ENCODE measurements around the gene IGLON5.

The IGLON5 gene

DNA sequence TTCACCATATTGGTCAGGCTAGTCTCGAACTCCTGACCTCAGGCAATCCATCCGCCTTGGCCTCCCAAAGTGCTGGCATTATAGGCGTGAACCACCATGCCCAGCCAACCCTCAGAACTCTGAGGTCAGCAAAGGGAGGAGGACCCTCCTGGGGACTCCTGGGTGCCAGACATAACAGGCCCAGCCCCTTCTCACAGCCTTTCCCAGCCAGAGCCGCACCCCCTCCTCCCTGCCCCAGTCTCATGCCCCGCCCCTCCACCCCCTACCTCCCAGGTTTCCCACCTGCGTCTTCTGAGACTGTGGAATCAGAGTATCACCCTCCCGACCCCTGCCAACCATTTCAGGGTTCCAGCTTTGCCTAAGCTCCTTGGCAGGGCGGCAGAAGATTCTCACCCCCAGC is 5.2 kb downstream of the IGLON5 start:
- ChIA-PET POLR2A (no interaction called here), CTCF (no interaction called here)
- TF ChIP-seq L3MBTL2 (conservative IDR thresholded peaks at IDR 0.05) (no peak), FOXA1 (IDR thresholded peaks at IDR 0.05) (no peak), FOXM1 (IDR thresholded peaks at IDR 0.05; ENCODE audit: borderline replicate concordance) (no peak), TARDBP (IDR thresholded peaks at IDR 0.05) (no peak), ZNF384 (IDR thresholded peaks at IDR 0.05) (no peak), NFRKB (IDR thresholded peaks at IDR 0.05) (no peak), SUZ12 (IDR thresholded peaks at IDR 0.05) (no peak), FOXK2 (IDR thresholded peaks at IDR 0.05) (no peak), HDGF (IDR thresholded peaks at IDR 0.05; ENCODE audit: borderline replicate concordance) (no peak), BHLHE40 (IDR thresholded peaks at IDR 0.05; ENCODE audit: borderline replicate concordance) (no peak), SP1 (IDR thresholded peaks at IDR 0.05) (no peak)
- TF ChIP-seq, protein P1, sequence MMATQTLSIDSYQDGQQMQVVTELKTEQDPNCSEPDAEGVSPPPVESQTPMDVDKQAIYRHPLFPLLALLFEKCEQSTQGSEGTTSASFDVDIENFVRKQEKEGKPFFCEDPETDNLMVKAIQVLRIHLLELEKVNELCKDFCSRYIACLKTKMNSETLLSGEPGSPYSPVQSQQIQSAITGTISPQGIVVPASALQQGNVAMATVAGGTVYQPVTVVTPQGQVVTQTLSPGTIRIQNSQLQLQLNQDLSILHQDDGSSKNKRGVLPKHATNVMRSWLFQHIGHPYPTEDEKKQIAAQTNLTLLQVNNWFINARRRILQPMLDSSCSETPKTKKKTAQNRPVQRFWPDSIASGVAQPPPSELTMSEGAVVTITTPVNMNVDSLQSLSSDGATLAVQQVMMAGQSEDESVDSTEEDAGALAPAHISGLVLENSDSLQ (IDR thresholded peaks at IDR 0.05) = no peak
- DNase-seq (ENCODE audit: extremely low spot score) = no peak

DNA sequence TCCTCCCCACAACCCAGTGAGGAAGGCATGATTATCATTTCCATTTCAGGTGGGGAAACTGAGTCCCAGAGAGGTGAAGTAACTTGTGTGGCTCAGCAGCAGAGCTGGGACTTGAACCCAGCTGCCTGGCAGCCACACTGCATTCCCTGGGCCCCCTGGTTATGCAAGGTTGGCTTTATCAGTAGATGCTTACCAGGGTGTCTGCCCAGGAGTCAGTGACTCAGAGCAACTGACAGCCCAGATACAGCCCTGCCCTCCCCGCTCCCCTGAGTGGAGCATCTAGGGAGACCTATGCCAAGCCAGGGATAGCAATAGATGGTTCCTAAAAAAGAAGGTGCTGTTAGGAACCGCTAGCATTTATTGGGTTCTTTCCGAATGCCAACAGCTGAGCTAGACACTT is 5.9 kb downstream of the IGLON5 start:
- POLR2A ChIA-PET = no interaction called here
- no peak for DNase-seq (ENCODE audit: extremely low spot score)
- CTCF ChIA-PET = no interaction called here
- TF ChIP-seq ARNT (IDR thresholded peaks at IDR 0.05) = no peak
- no peak for TF ChIP-seq CTBP1 (IDR thresholded peaks at IDR 0.05; ENCODE audit: borderline replicate concordance)
- no peak for TF ChIP-seq FOXM1 (IDR thresholded peaks at IDR 0.05; ENCODE audit: borderline replicate concordance)
- TF ChIP-seq SUZ12 (IDR thresholded peaks at IDR 0.05) = no peak
- no peak for TF ChIP-seq FOXA1 (IDR thresholded peaks at IDR 0.05)
- TF ChIP-seq NFRKB (IDR thresholded peaks at IDR 0.05) = no peak
- no peak for TF ChIP-seq LEF1 (IDR thresholded peaks at IDR 0.05; ENCODE audit: borderline replicate concordance)
- no peak for TF ChIP-seq BHLHE40 (IDR thresholded peaks at IDR 0.05; ENCODE audit: borderline replicate concordance)
- no peak for TF ChIP-seq TARDBP (IDR thresholded peaks at IDR 0.05)
- no peak for TF ChIP-seq ELF4 (IDR thresholded peaks at IDR 0.05)
- no peak for TF ChIP-seq ZNF384 (IDR thresholded peaks at IDR 0.05)
- TF ChIP-seq, protein P1 (IDR thresholded peaks at IDR 0.05) = no peak
- no peak for TF ChIP-seq SP1 (IDR thresholded peaks at IDR 0.05)
- no peak for TF ChIP-seq HDGF (IDR thresholded peaks at IDR 0.05; ENCODE audit: borderline replicate concordance)
- no peak for TF ChIP-seq L3MBTL2 (conservative IDR thresholded peaks at IDR 0.05)

DNA sequence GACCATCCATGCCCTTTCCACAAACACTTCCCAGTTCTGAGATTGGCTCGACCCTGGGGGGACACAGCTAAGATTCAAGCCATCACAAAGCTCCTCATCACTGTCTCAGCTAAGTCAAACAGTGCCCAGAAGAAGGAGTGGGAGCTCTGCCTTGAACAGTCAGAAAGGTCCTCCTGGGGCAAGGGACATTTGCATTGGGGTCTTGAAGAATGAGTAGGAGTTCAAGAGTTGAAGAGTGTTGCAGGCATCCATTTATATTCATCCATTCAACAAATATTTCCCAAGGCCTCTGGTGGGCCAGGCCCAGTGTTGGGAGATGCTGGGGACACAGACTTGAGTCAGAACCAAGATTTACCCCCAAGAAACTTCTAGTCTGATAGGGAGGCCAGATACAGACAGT is 6.5 kb downstream of the IGLON5 start:
- no peak for DNase-seq (ENCODE audit: extremely low spot score)
- CTCF ChIA-PET = no interaction called here
- TF ChIP-seq L3MBTL2 (conservative IDR thresholded peaks at IDR 0.05) (no peak), BHLHE40 (IDR thresholded peaks at IDR 0.05; ENCODE audit: borderline replicate concordance) (no peak)
- POLR2A ChIA-PET = no interaction called here

DNA sequence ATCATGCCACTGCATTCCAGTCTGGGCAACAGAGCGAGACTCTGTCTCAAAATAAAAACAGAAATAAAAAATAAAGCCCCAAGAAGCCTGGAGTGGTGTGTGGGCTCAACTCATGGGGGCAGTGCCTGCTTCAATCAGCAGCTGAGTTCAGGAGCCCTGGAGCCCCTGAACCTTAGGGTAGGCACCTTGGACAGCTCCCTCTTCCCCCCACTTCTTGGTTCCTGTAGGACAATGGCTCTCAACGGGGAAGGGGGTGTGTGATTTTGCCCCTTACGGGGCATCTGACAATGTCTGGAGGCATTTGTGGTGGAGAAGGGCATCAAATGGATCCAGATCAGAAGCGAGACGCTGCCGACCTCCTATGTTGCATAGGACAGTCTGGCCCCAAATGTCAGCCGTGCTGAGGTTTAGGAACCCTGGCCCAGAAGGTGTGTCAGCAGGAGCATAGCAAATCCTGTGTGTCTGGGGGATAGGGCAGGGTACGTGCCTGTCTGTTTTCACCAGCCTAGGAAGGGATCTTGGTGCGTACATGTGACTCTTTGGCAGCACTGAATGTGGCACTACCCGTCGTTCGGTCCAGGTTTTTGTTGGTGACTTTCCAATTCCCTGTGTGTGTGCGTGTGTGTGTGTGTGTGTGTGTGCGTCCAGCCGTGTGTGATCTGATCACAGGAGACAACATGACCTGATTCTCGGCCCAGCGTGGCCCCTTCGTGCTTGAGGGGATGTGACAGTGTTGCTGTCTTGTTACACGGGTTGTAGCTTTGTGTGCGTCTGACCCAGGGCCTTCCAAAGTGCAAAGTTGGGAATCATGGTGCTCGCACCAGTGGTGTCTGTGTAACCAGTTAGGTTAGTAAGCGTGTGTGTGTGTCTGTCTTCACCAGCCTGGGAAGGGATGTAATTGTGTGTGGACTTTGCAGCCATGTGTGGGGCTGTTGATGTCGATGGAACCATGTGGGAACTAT is 7.5 kb downstream of the IGLON5 start:
- DNase-seq (ENCODE audit: extremely low spot score) = no peak

DNA sequence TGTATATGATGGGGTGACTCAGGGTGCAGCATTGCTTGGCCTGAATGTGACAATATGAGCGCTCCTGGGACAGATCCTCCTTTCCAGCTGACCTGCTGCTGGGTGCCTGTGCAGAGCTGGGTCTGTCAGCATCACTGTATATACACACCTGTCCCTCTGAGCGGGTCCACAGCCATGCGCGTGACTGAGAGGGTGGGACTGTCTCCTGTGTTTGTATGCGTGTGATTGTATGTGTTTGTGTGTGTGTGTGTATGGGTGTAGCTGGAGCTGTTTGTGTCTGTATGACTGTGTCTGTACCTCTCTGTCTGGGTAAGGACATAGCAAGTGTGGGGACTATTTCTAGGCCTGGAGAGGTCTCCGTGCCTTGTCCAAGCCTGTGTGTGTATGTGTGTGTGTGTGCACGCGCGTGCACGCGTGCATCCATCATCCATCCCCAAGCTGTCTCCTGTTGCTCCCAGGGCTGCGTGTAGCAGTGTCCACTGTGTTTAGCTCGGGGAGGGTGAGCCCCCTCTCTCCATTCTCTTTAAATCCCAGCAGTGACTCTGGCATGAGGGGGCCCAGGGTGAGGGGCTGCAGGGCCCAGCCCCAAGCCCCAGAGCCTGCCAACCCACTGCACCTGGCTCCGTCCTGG is 8.3 kb downstream of the IGLON5 start:
- POLR2A ChIA-PET = no interaction called here

More for the DNA sequence above, 7.5 kb downstream of the IGLON5 start:
- CTCF ChIA-PET = no interaction called here
- no peak for TF ChIP-seq CTBP1 (IDR thresholded peaks at IDR 0.05; ENCODE audit: borderline replicate concordance)
- no peak for TF ChIP-seq FOXA1 (IDR thresholded peaks at IDR 0.05)
- no peak for TF ChIP-seq FOXM1 (IDR thresholded peaks at IDR 0.05; ENCODE audit: borderline replicate concordance)
- no peak for TF ChIP-seq HDGF (IDR thresholded peaks at IDR 0.05; ENCODE audit: borderline replicate concordance)
- TF ChIP-seq NFRKB (IDR thresholded peaks at IDR 0.05) = no peak
- TF ChIP-seq ARNT (IDR thresholded peaks at IDR 0.05) = no peak
- TF ChIP-seq LEF1 (IDR thresholded peaks at IDR 0.05; ENCODE audit: borderline replicate concordance) = no peak
- TF ChIP-seq BHLHE40 (IDR thresholded peaks at IDR 0.05; ENCODE audit: borderline replicate concordance) = no peak
- TF ChIP-seq SUZ12 (IDR thresholded peaks at IDR 0.05) = no peak
- POLR2A ChIA-PET = no interaction called here

DNA sequence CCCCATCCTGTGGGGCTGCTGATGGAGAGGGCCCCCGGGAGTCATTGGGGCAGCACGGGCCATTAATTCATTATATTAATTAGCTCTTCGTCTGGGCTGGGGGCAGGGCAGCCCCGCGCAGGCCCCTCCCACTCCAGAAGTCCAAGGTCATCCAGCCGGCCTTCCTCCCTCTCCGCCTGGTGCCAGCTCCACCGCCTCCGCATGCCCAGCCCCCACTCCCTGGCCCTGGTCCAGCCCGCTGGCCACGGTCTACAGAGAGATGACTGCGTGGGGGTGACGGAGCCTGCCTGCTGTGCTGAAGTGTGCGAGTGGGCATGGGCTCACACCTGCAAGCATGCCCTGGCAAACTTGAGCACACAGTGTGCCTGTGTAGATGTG is 8.8 kb downstream of the IGLON5 start:
- ChIA-PET CTCF (no interaction called here), POLR2A (no interaction called here)
- TF ChIP-seq SUZ12 (IDR thresholded peaks at IDR 0.05) (no peak), ZNF384 (IDR thresholded peaks at IDR 0.05) (no peak), ARNT (IDR thresholded peaks at IDR 0.05) (no peak), HDGF (IDR thresholded peaks at IDR 0.05; ENCODE audit: borderline replicate concordance) (no peak), BHLHE40 (IDR thresholded peaks at IDR 0.05; ENCODE audit: borderline replicate concordance) (no peak), ELF4 (IDR thresholded peaks at IDR 0.05) (no peak), TARDBP (IDR thresholded peaks at IDR 0.05) (no peak), NFRKB (IDR thresholded peaks at IDR 0.05) (no peak), FOXA1 (IDR thresholded peaks at IDR 0.05) (no peak), FOXM1 (IDR thresholded peaks at IDR 0.05; ENCODE audit: borderline replicate concordance) (no peak), SP1 (IDR thresholded peaks at IDR 0.05) (no peak), CTBP1 (IDR thresholded peaks at IDR 0.05; ENCODE audit: borderline replicate concordance) (no peak)
- TF ChIP-seq, protein P1 (IDR thresholded peaks at IDR 0.05) = no peak
- no peak for DNase-seq (ENCODE audit: extremely low spot score)

More for the DNA sequence above, 8.3 kb downstream of the IGLON5 start:
- no peak for TF ChIP-seq LEF1 (IDR thresholded peaks at IDR 0.05; ENCODE audit: borderline replicate concordance)
- no peak for DNase-seq (ENCODE audit: extremely low spot score)
- CTCF ChIA-PET = no interaction called here
